GM12878 (cell line): Measurements from ENCODE around the gene POLA2. TPM values are rescaled to one million over a fixed set of nuclear protein-coding genes. Genes with fewer than 3 reads are reported as not detected.
A peak's percentile ranks its signal among the peaks of the same experiment; 100 is the strongest.

Source experiments
- ATF7 ChIP-seq: fragments of 450-650 bp; IDR thresholded peaks from 2 replicates; pipeline ENCODE4 v1.6.1; 2016; ENCODE audit warnings: low read depth, mild to moderate bottlenecking
- BHLHE40 ChIP-seq, 2 experiments: fragments of 450-650 bp in 1 of 2; IDR thresholded peaks; 2 replicates each; pipeline ENCODE4 v1.6.1; 2011 to 2017; ENCODE audit warnings: low read depth in 2 of 2, borderline replicate concordance in 1 of 2, improper control_type of control experiment in 1 of 2, low read length in 1 of 2, mild to moderate bottlenecking in 1 of 2
- EP300 ChIP-seq, 2 experiments: fragments of 150-350 bp in 1 of 2; IDR thresholded peaks; 2 replicates each; pipeline ENCODE4 v1.6.1; 2011 to 2012; ENCODE audit warnings: low read depth in 2 of 2, low read length in 2 of 2, borderline replicate concordance in 1 of 2, improper control_type of control experiment in 1 of 2, inconsistent platforms in 1 of 2; ENCODE audit not compliant: control insufficient read depth in 1 of 2
- IKZF2 ChIP-seq, 2 experiments: fragments of 450-650 bp; IDR thresholded peaks; 2 replicates each; pipeline ENCODE4 v1.6.1; 2017; ENCODE audit warnings: mild to moderate bottlenecking in 2 of 2, moderate library complexity in 2 of 2
- IRF3 ChIP-seq: fragments of 450-650 bp; IDR thresholded peaks from 2 replicates; pipeline ENCODE4 v1.6.1; 2014; ENCODE audit warnings: mild to moderate bottlenecking
- NFYB ChIP-seq: IDR thresholded peaks from 2 replicates; pipeline ENCODE4 v1.6.1; 2011; ENCODE audit warnings: low read depth, mild to moderate bottlenecking, low read length, improper control_type of control experiment, moderate library complexity; ENCODE audit not compliant: insufficient read depth
- RUNX3 ChIP-seq: IDR thresholded peaks from 2 replicates; pipeline ENCODE4 v1.6.1; 2012; ENCODE audit warnings: low read length, inconsistent platforms
- SIN3A ChIP-seq: IDR thresholded peaks from 2 replicates; pipeline ENCODE4 v1.6.1; 2012; ENCODE audit warnings: low read depth, low read length, improper control_type of control experiment
- SREBF2 ChIP-seq: IDR thresholded peaks from 2 replicates; pipeline ENCODE4 v1.6.1; 2012; ENCODE audit warnings: mild to moderate bottlenecking, low read length
- YBX1 ChIP-seq: fragments of 450-650 bp; IDR thresholded peaks from 2 replicates; pipeline ENCODE4 v1.6.1; 2016; ENCODE audit warnings: antibody characterized with exemption
- polyA plus RNA-seq, 11 experiments: library from polyadenylated mRNA; depleted of rRNA in 4 of 11; unstranded in 6 of 11; stranded (reverse) in 5 of 11; fragments of >200 nt; fragmentation: Nextera tagmentation in 4 of 11; fragmentation: Illumina TruSeq in 1 of 11; extraction: Ambion mirVana in 4 of 11; extraction: Trizol in 1 of 11; gene quantifications; 1 replicate in 1 of 11; 2 replicates in 10 of 11; pipeline versions ENCODE4 v1.2.1 to v1.2.3, GENCODE V29; 2011 to 2016; ENCODE audit warnings: inconsistent platforms in 2 of 11, missing spikeins in 2 of 11, low read depth in 1 of 11
- total RNA-seq, 4 experiments: library from RNA; depleted of rRNA in 3 of 4; stranded (reverse); fragments of >200 nt in 3 of 4; fragmentation: Illumina TruSeq in 1 of 4; extraction: Trizol in 1 of 4; gene quantifications; 2 replicates each; pipeline versions ENCODE4 v1.2.1 to v1.2.3, GENCODE V29; 2013 to 2021
- TF ChIP-seq, protein P1 (sequence below): fragments of 450-650 bp; IDR thresholded peaks from 2 replicates; pipeline ENCODE4 v1.6.1; 2017; ENCODE audit warnings: mild to moderate bottlenecking, moderate library complexity

Gene POLA2
- total and polyA plus RNA-seq, 10 of the 15 experiments (the other 5 are each of a cell fraction or from before 2014, with no cell fraction given) = 4.2 to 121 (median 56.2) TPM

GRCh38 chr11:65279741-65280440, 18.1 kb downstream of the POLA2 start (continued):
- TF ChIP-seq EP300 (IDR thresholded peaks at IDR 0.05; ENCODE audit: borderline replicate concordance in 1 of 2, control insufficient read depth in 1 of 2, low read depth in 2 of 2, low read length in 2 of 2) = no peak
- TF ChIP-seq ATF7 = peak; percentile 35; the same call in 1 of the 2 replicates
- peak; percentile 62 for TF ChIP-seq RUNX3
- no peak for TF ChIP-seq BHLHE40 (IDR thresholded peaks at IDR 0.05; ENCODE audit: borderline replicate concordance in 1 of 2, low read depth in 2 of 2, low read length in 1 of 2)
- no peak for TF ChIP-seq IRF3
- no peak for TF ChIP-seq SREBF2
- TF ChIP-seq IKZF2 (IDR thresholded peaks at IDR 0.05) = peak; percentile 65 to 71
- TF ChIP-seq, protein P1, sequence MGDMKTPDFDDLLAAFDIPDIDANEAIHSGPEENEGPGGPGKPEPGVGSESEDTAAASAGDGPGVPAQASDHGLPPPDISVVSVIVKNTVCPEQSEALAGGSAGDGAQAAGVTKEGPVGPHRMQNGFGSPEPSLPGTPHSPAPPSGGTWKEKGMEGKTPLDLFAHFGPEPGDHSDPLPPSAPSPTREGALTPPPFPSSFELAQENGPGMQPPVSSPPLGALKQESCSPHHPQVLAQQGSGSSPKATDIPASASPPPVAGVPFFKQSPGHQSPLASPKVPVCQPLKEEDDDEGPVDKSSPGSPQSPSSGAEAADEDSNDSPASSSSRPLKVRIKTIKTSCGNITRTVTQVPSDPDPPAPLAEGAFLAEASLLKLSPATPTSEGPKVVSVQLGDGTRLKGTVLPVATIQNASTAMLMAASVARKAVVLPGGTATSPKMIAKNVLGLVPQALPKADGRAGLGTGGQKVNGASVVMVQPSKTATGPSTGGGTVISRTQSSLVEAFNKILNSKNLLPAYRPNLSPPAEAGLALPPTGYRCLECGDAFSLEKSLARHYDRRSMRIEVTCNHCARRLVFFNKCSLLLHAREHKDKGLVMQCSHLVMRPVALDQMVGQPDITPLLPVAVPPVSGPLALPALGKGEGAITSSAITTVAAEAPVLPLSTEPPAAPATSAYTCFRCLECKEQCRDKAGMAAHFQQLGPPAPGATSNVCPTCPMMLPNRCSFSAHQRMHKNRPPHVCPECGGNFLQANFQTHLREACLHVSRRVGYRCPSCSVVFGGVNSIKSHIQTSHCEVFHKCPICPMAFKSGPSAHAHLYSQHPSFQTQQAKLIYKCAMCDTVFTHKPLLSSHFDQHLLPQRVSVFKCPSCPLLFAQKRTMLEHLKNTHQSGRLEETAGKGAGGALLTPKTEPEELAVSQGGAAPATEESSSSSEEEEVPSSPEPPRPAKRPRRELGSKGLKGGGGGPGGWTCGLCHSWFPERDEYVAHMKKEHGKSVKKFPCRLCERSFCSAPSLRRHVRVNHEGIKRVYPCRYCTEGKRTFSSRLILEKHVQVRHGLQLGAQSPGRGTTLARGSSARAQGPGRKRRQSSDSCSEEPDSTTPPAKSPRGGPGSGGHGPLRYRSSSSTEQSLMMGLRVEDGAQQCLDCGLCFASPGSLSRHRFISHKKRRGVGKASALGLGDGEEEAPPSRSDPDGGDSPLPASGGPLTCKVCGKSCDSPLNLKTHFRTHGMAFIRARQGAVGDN = peak; percentile 48; the same call in 1 of the 2 replicates
- TF ChIP-seq YBX1 = no peak
- TF ChIP-seq SIN3A = no peak
- no peak for TF ChIP-seq NFYB
